ENCODE measurements around the gene PRRC2A. TPM values are rescaled to one million over a fixed set of nuclear protein-coding genes. Genes with fewer than 3 reads are reported as not detected.

The PRRC2A gene
- total RNA-seq, 2 experiments from 2014 or later = 156 to 355 TPM

GRCh38 chr6:31597006-31597405, 23.5 kb upstream of the PRRC2A start:
- H3K9me3 ChIP-seq (ENCODE audit: low read length) = no peaks in the 10 kb centered on the region
- H3K4me3 ChIP-seq (ENCODE audit: low read depth, low read length, poor library complexity, severe bottlenecking) = no peak overlapping the region
- CTCF ChIA-PET (ENCODE audit: unreplicated experiment) = interaction anchor here (1.4 to 3.7 kb wide), 3 partner anchors 15 to 49 kb away, joined by 6 to 27 read pairs (median 23); partner anchors contain the start of genes ATP6V1G2, LTB and NFKBIL1
- no peaks in the 10 kb centered on the region for H3K9me2 ChIP-seq (ENCODE audit: insufficient read depth, low read length)
- H4K20me1 ChIP-seq (ENCODE audit: insufficient read depth, low read length) = no peaks in the 10 kb centered on the region
- DNase-seq (ENCODE audit: low spot score) = peak; percentile 82
- no TSS peak for BruUV-seq (replicated peaks)
- no peak overlapping the region for H3K27ac ChIP-seq (ENCODE audit: low read depth, low read length, poor library complexity, severe bottlenecking)
- no peaks in the 10 kb centered on the region for H3K79me2 ChIP-seq (ENCODE audit: insufficient read depth, low read depth, low read length)
- POLR2A ChIA-PET = interaction anchor here (0.6 to 6.2 kb wide), 5 partner anchors 8 to 55 kb away, joined by 3 to 49 read pairs (median 9); partner anchors contain the start of genes DDX39B and LTB
- TF ChIP-seq EZH2phosphoT487 (IDR thresholded peaks at IDR 0.05; ENCODE audit: borderline replicate concordance, low read depth, low read length) = no peak
- TF ChIP-seq CTCF (conservative IDR thresholded peaks at IDR 0.05; ENCODE audit: low read length) = peak; percentile 84
- intact Hi-C loops (cut with micrococcal nuclease; ENCODE audit: unreplicated experiment) = loop anchor here (1.0 kb wide), 1 partner anchor 16 kb away; no protein-coding TSS in a partner anchor
- peaks cover 29% of the 10 kb centered on the region for H3K4me1 ChIP-seq (ENCODE audit: insufficient read depth, low read length, poor library complexity, severe bottlenecking)
- no peaks in the 10 kb centered on the region for H3K36me3 ChIP-seq (ENCODE audit: insufficient read depth, low read length)
- no peak overlapping the region for H2AFZ ChIP-seq (ENCODE audit: low read length)
- no peak overlapping the region for H3K4me2 ChIP-seq (ENCODE audit: low read length)

- intact Hi-C loops (cut with micrococcal nuclease; ENCODE audit: unreplicated experiment) = no loop called here
- no peak overlapping the region for H3K4me2 ChIP-seq (ENCODE audit: low read length)
- no peaks in the 10 kb centered on the region for H3K79me2 ChIP-seq (ENCODE audit: insufficient read depth, low read depth, low read length)
- DNase-seq (ENCODE audit: low spot score) = no peak
- H3K4me1 ChIP-seq (ENCODE audit: insufficient read depth, low read length, poor library complexity, severe bottlenecking) = no peaks in the 10 kb centered on the region
- no peaks in the 10 kb centered on the region for H3K36me3 ChIP-seq (ENCODE audit: insufficient read depth, low read length)
- no TSS peak for BruUV-seq (replicated peaks)
- POLR2A ChIA-PET = interaction anchor here (0.7 to 2.0 kb wide), 2 partner anchors 10 to 26 kb away, joined by 3 to 4 read pairs; no protein-coding TSS in a partner anchor
- no peaks in the 10 kb centered on the region for H3K9me2 ChIP-seq (ENCODE audit: insufficient read depth, low read length)
- no peak overlapping the region for H3K4me3 ChIP-seq (ENCODE audit: low read depth, low read length, poor library complexity, severe bottlenecking)
- H2AFZ ChIP-seq (ENCODE audit: low read length) = no peak overlapping the region
- CTCF ChIA-PET (ENCODE audit: unreplicated experiment) = no interaction called here
- H3K9me3 ChIP-seq (ENCODE audit: low read length) = no peaks in the 10 kb centered on the region
- H3K27ac ChIP-seq (ENCODE audit: low read depth, low read length, poor library complexity, severe bottlenecking) = no peak overlapping the region
- TF ChIP-seq EZH2phosphoT487 (IDR thresholded peaks at IDR 0.05; ENCODE audit: borderline replicate concordance, low read depth, low read length) = no peak
- no peak for TF ChIP-seq CTCF (conservative IDR thresholded peaks at IDR 0.05; ENCODE audit: low read length)
- no peaks in the 10 kb centered on the region for H4K20me1 ChIP-seq (ENCODE audit: insufficient read depth, low read length)
Observed at GRCh38 chr6:31607317-31607716, 13.2 kb upstream of the PRRC2A start.

Data from OCI-LY7 (cell line).